GM18907 (cell line): ENCODE results near the gene MAP3K4.

ENCODE experiments used
- ATAC-seq: cut with Tn5 transposase; IDR thresholded peaks from one replicate; pipeline ENCODE4 v1.9.1; 2021; ENCODE audit warnings: mild to moderate bottlenecking, moderate library complexity; ENCODE audit not compliant: unreplicated experiment

The MAP3K4 gene

DNA sequence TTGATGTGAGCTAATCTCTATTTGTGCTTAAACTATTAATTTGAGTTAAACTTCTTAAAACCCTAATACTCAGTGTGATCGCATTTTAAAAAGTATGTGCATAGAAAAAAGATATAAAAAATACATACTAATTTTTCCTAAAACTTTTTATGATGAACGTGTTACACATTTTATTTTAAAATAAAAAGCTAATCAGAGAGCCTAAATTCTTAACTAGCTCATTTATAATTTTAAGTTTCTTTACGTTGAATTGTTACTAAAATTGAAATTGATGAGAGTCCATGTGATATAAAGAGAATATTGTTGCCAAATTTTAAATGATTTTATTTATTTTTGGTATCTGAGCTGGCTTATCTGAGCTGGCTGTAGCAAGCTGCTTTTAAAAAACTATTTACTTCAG lies 6.6 kb downstream of the MAP3K4 start:
- no peak for ATAC-seq

DNA sequence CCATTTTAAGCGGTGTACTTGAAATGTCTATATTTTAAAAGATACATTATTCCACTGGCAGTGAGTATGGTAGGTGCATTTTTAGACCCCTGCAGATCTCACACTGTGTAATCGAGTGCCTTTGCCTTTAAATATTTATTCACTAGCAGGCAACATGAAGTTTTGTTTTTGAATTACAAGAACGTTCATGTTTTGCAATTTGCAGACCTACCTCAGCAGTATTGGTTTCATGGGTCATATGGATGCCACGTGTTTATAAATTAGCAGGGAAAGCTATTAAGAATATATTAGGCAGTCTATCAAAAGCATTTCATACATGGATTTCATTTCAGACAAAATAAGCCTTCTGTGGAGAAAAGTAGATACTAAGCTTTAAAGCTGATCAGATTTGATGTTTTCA lies 7.2 kb downstream of the MAP3K4 start:
- no peak for ATAC-seq

DNA sequence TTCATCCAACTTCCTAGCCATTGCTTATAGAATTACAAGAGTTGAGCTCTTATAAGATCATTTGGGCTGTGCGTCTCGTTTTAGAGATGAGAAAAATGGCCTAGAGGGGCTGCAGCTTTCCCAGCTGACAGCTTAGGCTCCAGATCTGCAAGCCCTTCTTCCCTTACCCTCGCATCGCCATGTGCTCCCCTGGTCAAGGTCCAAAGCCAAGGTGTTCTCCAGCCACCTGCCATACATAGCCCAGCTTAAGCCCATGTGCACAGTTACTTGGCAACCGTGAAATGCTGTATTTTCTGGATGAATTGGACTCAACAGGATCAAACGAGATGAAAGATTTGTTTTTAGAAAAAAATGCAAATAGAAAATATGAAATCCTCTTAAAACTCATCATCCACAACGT lies 7.9 kb downstream of the MAP3K4 start:
- no peak for ATAC-seq

DNA sequence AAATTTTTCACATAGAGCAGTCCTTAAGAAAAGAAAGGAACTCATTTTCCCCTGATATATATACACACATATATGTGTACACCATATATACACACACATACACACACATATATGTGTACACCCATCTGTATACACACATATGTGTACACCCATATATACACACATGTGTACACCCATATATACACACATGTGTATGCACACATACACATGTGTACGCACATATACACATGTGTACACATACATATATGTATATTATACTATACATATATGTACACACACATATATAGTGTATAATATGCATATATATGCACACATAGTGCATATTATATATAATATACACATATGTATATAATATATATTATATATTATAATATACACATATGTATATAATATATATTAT lies 9.1 kb downstream of the MAP3K4 start:
- no peak for ATAC-seq

DNA sequence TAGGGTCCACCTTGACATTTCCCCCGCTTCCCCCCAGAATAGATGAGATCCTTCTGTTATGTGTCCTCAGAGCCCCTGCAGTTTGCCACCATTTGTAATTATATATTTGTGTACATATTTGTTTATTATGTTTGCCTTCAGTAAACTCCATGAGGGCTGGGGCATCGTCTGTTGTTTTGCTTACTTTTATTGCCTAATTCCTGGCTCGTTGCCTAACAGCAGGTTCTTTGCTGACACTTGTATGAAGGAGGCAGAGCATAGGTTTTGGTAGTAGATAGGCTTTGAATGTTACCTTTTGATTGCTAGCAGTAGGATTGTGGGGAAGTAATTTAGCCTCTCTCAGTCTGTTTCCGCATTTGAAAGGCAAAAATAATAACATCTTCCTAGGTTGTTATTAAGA lies 9.9 kb downstream of the MAP3K4 start:
- no peak for ATAC-seq

DNA sequence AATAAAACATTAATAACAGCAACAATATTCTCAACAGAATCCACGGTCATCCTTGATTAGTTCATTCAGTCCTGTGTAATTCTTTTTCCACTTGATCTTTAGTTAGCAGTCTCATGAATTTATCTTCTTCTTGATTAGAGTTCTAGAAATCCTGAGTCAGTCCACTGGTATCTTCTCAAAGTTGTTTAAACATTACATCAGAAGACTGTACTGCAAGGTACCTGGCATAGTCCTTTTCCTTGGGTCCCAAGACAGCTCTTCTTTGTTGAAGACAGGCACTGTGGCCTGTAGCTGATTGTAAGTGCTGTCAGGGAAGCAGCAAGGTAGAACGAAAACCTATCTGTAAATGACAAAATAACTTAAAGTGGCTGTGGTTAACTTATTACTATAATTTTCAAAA lies 11.8 kb downstream of the MAP3K4 start:
- no peak for ATAC-seq

DNA sequence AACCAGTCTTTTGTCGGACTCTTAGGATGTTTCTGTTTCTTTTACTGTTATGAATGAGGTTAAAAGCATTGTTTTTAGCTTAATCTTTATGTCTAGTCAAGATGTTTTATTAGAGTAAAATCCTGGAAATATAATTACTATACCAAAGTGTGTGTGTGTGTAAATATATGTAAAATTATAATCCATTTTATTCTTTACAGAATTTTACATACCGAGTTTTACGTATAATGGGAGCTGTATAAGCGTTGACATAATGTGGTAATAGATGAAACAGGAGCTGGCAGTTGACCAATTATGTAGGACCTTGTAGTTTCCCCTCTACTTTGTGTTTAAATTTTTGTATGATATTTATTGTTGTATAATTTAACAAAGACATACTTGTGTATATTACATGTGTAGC lies 16.7 kb downstream of the MAP3K4 start:
- no peak for ATAC-seq

DNA sequence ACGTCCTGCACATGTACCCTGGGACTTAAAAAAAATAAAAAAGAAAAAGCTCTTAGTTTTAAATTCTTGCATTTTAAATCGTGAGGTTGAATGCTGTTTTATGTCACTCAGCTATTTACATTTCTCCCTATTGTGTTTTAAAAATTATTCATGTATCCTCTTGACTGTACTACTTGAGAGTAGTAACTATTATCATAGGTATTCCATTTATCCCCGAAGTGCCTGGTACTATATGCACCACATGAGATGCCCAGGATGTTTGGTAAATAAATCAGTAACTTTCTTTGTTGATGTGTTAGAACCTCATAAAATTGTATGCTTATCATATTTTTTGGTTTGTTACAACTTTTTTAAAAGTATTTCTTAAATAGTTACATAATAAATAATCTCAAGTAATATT lies 18.4 kb downstream of the MAP3K4 start:
- no peak for ATAC-seq

DNA sequence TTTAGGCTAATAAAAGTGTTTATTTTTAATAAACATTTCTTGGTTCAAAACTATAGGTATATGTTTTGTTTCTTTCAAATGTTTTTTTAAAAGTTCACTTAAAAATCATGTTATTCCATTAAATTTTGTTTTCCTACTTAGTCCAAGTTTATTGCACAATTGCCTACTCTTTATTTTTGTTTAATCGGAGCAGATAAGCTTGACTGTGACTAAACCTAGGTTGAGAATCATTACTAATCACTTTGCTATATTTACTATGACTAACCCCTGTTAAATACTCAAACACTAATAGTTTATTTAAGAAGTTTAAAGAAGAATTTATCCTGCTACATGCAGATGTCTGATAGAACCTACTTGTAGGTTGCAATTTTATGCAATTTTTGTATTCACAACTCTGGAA lies 18.8 kb downstream of the MAP3K4 start:
- ATAC-seq = no peak

DNA sequence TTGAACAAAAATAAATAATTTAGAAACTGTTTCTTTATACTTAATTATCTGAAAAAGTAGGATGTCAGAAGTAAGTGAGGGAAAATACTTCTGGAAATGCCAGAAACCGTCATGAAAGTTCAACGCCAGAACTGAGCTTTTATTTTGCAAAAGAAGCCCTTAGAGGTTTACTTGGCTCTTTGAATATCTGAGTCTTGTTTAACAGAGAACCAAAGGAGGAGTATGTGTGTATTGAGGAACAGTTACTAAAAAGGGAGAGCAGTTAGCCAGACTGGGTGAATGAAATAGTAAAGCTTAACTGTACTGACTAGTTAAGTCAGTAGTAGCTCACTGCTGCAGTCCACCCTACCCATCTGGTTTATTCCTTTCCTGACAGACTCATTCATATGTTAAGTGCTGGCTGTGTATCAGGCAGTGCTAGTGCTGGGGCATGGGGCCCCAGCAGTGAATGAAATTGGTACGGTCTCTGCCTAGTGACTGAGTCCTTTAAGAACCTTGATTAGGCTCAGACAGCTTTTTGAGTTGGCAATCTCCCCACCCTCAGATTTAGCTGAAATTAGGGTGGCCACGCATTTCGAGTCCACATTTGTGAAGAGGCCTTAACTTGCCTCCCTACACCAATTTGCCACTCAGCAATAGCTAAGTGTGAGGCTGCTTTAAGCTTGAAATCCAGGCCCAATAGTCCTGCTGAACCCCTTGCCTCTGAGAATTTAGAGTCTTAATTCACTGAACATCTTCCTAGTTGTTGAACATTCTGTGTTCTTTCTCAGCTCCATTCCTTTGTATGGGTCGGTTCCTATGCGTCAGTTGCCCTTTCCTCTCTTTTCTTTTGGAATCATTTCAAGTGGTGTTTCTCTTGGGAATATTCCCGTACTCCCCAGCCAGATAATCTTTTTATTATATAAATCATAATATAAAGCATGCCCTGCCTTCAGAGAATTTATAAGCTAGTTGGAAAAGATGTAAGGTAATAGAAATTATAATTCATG lies 20.2 kb downstream of the MAP3K4 start:
- no peak for ATAC-seq

DNA sequence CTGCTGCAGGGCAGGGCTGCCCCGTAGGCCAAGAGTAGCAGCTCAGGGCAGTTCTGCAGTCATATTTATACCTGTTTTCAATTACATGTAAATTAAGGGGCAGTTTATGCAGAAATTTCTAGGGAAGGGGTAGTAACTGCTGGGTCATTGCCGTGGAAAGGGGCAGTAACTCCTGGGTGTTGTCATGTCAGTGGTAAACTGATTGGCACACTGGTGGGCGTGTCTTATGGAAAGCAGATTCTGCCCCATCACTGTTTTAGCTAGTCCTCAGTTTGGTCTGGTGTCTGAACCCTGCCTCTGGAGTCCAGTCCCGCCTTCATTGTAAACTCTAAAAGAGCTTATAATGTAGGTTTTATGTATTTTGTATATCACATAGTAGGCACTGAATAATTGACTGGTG lies 22.1 kb downstream of the MAP3K4 start:
- ATAC-seq = no peak

DNA sequence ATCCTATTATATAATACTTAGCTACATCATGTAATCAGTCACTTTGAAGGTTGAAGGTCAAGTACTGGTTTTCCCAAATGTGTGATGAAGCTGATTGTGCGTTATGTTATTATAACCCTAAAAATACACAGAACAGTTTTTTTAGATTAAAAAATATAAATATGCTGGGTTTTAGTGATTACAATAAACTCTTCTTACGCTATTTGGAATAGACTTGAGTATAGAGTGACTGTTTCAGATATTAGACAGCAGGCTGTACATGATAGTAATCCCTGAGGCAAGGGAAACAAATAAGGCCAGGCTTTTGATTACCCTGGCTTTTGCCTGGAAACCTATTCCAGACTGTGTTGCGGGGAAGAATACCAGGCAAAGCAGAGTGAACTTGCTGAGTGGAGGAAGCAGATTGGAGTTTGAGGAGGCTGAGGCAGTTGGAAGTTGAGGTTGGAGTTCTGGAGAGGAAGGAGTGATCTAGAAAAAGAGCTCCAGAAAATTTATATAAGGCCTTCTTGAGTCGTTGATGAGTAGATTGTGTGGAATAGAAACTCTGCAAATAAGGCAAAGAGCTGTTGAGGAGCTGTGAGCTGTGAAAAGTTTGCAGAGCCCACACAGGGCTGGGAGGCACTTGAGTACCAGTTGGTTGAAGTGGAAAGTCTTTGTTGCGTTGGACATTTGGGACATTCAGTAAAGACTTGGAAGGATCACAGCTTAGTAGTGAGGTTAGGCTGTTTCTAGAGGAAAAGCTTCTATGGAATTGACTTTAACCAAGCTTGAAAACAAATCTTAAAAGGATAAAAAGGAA lies 26.4 kb downstream of the MAP3K4 start:
- no peak for ATAC-seq

DNA sequence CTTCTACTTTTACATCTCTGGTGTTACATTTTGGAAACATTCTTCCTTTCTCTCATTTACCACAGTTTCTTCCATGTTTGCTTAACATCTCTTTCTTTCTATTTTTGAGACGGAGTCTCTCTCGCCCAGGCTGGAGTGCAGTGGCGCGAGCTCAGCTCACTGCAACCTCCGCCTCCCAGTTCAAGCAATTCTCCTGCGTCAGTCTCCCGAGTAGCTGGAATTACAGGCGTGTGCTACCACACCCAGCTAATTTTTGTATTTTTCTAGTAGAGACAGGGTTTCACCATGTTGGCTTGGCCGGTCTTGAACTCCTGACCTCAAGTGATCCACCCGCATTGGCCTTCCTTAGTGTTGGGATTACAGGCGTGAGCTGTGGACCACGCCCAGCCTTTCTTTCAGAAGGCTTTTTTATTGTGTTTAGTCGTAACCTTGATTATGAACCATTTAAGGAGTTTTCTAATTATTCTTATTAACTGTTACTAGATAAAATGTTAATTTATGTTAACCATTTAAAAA lies 27.8 kb downstream of the MAP3K4 start:
- no peak for ATAC-seq

DNA sequence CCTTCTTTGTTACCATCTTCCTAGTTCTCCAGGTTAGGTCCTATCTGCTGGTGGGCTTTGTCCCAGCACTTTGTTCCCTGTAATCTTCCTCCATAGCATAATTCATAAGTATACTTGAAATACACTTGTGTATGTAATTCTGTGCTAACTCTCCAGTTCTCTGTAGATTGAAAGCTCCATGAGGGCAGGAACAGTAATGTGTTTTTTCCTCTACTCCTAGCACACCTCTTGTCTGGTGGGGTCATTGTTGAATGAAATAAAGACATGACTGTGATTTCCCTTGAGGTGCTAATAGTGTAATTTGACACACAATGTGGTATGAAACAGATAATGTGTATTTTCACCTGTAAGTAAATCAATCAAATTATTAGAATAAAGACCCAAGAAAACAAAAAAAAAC lies 30.0 kb downstream of the MAP3K4 start:
- no peak for ATAC-seq

DNA sequence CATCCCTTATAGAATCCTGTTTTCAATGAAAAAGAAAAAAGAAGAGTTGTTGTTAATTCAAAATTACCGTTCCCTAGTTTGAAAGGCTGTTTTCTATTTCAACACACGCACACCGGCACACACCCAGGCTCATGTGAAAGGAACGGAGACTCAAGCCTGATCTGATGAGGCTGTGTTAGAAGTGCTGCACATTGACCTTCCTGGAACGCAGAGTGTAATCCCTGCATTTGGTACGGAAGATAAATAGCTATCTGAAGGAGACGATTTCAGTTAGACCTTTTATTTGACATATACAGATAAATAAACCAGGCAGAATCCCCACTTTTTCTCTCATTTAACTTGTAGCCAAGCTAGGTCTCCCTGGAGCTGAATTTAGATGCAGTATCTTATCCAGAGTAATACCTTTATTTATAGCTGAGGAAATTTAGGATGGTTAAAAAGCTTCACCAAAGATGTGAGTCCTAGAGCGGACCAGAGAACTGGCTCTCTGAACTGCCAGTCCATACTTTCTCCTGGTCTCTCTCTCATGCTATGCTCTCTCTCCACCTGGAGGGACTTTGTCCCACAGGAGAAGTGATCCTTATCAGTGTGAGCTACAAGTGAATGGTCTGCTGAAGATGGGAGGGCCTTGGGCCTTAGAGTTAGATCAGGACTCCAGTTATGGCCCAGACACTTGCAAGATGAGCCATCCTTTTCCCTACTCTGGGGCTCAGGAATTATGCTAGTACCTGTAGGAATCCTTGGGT lies 30.6 kb downstream of the MAP3K4 start:
- ATAC-seq = no peak

DNA sequence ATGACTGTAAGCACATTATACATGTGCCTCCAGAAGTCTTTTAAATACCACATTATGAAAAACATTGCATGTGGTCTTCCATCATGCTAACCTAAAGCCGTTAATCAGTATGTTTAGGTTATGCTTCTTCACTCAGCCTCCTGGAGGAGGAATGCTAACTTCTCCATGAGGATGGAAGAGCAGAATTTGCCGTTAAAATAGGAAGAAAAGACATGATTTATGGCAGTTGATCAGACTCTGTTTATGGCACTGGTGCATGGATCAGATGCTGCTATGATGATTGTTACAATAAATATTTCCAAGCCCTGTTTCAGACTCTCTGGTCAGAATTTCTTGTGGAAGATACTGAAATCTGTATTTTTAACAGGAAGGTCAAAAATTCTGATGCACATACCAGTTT lies 31.7 kb downstream of the MAP3K4 start:
- no peak for ATAC-seq

DNA sequence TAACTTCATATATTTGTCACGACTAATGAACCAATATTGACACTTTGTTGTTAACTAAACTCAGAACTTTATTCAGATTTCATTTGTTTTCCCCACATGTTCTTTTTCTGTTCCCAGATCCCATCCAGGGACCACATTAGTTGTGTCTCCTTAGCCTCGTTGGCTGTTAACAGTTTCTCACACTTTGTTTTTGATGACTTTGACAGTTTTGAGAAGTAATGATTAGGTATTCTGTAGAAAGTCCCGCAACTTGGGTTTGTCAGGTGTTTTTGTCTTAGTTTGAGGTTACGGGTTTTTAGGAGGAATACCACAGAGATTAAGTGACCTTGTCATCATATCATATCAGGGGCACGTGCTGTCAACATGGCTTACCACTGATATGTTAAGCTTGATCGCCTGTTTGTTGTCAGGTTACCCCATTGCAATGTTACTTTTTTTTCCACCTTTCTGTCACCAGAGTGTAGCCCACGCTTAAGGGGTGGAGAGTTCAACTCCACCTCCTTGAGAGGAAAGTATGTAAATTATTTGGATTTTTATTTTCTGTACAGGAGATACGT lies 32.9 kb downstream of the MAP3K4 start:
- no peak for ATAC-seq

DNA sequence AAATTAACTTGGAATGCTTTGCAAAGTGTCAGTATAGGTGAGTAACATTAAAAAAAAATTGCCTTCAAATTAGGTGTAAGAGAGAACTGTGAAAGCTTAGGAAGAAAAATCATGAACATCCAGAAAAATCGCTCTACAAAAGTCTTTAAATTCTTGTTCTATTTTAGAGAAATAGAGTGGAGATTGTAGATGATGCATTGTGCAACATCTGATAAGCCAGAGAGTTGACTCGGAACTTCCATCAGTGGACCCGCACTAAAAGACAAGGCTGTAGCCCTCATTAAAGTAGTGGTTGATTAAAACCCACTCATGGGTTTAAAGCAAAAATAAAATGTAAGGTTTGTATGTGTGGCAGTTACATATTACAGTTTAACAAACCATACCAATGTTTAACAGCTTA lies 35.8 kb downstream of the MAP3K4 start:
- ATAC-seq = no peak

DNA sequence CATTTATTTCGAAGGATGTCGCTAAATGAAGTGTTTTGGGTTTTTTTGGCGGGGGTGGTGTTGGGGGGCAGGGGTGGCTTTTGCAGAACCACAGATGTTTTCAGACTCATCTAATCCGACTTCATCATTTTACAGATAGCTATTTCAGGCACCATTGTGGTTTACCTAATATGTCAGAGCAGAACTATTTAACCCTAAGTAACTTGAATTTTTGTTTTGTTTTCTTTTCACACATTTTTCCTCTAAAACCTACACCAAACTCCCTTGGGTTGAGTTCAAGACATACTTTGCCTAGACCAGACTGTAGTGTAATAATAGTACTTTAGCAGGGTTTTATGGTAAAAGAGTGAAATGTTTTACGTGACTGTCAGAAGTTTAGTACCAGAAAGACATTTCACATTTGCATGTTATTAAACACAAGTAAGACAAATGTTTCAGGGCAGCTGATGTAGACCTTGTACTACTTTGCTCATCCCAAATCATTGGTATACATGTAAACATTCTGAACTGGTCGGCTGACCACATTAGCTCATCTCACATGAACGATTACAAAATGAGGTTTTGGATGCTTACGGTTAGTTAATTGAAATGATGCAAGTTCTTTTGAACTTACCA lies 37.7 kb downstream of the MAP3K4 start:
- ATAC-seq = peak; percentile 85

DNA sequence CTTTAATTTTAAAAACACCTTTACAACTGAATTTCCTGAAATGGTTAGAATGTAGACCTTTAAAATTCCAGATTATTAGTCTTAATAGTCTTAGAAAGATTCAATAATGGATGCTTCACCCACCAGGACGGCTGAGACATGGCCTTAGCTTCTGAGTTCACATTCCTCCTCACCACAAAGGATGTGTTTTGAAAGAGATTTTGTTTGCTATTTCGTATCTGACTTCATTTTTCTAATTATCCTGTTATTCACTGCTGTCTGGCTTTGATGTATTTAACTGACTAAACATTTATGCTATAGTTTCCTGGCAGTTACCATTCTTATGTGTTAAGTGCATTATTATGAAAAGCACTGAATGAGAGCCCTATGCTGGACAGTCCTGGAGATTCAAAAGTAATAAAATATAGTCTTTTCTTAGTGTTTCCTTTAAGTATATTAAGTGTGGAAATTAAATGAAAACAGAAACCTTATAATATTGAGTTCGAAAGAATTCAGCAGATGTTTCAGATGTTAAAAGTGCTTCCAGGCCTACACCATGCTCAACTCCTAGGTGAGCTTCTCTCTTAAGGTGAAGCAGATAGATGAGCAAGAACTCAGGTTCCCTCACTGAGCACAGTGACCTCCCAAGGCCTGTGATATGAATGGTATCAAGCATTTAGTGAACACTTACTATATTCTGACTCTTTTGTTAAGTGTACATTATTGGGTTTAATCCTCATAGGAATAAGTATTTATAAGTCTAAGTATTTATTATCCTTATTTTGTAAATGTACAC lies 40.3 kb downstream of the MAP3K4 start:
- ATAC-seq = no peak
